Measurements from ENCODE around the gene SLC36A2. TPM values are rescaled to one million over a fixed set of nuclear protein-coding genes. Genes with fewer than 3 reads are reported as not detected.
"Not testable (repeated sequence)": the region's sequence is repeated elsewhere in the genome, so short reads cannot be mapped to it uniquely, and the experiment has no call there.

SLC36A2 gene
- polyA plus RNA-seq (ENCODE audit: insufficient read length), result 21.0 TPM
- long read RNA-seq, donor 1, partial matches to known transcripts, result 0 of 4 reads
- long read RNA-seq, donor 1, other reads (novel, unspliced or antisense), result 0 of 4 reads
- long read RNA-seq, donor 2, partial matches to known transcripts, result 0 of 1 reads
- long read RNA-seq, donor 2, other reads (novel, unspliced or antisense), result 0 of 1 reads
- long read RNA-seq, donor 3, partial matches to known transcripts, result 0 of 2 reads
- long read RNA-seq, donor 3, other reads (novel, unspliced or antisense), result 0 of 2 reads
- long read RNA-seq, donor 4, result 0 reads
- long read RNA-seq, donor 5, partial matches to known transcripts, result 5 of 5 reads
- long read RNA-seq, donor 5, other reads (novel, unspliced or antisense), result 0 of 5 reads
- long read RNA-seq, donor 6, partial matches to known transcripts, result 9 of 9 reads
- long read RNA-seq, donor 6, other reads (novel, unspliced or antisense), result 0 of 9 reads
- long read RNA-seq, donor 7, result 0 reads
- long read RNA-seq, donor 8, result 0 reads

GRCh38 chr5:151347369-151347768, at the start of gene SLC36A2:
TSS of gene SLC36A2 (minus strand) at chr5:151347559. CDS start at chr5:151347460, 99 bp downstream.
- DNase-seq, result no peak

GRCh38 chr5:151388960-151389359, 41.6 kb upstream of the SLC36A2 start:
- no peak for DNase-seq

GRCh38 chr5:151384106-151384505, 36.7 kb upstream of the SLC36A2 start:
- DNase-seq, result no peak

- DNase-seq, result no peak
Measured at GRCh38 chr5:151383011-151383410, 35.7 kb upstream of the SLC36A2 start.

- DNase-seq, result no peak
Measured at GRCh38 chr5:151382576-151382975, 35.2 kb upstream of the SLC36A2 start.

GRCh38 chr5:151381899-151382298, 34.5 kb upstream of the SLC36A2 start:
- no peak for DNase-seq

GRCh38 chr5:151378616-151379015, 31.3 kb upstream of the SLC36A2 start:
- no peak for DNase-seq

- DNase-seq, result no peak
Measured at GRCh38 chr5:151374539-151374938, 27.2 kb upstream of the SLC36A2 start.

GRCh38 chr5:151367038-151367437, 19.7 kb upstream of the SLC36A2 start:
- not testable (repeated sequence) for DNase-seq

GRCh38 chr5:151363673-151364072, 16.3 kb upstream of the SLC36A2 start:
- no peak for DNase-seq

- no peak for DNase-seq
Measured at GRCh38 chr5:151362970-151363369, 15.6 kb upstream of the SLC36A2 start.

- DNase-seq, result no peak
Measured at GRCh38 chr5:151359391-151359790, 12.0 kb upstream of the SLC36A2 start.

- no peak for DNase-seq
Measured at GRCh38 chr5:151357792-151358191, 10.4 kb upstream of the SLC36A2 start.

- no peak for DNase-seq
Measured at GRCh38 chr5:151357097-151357496, 9.7 kb upstream of the SLC36A2 start.

GRCh38 chr5:151351671-151352070, 4.3 kb upstream of the SLC36A2 start:
- no peak for DNase-seq

- no peak for DNase-seq
Measured at GRCh38 chr5:151348789-151349188, 1.4 kb upstream of the SLC36A2 start.

GRCh38 chr5:151345808-151346478, 1.4 kb downstream of the SLC36A2 start:
- DNase-seq, result no peak

- no peak for DNase-seq
Measured at GRCh38 chr5:151345187-151345807, 2.1 kb downstream of the SLC36A2 start.

GRCh38 chr5:151344088-151344487, 3.3 kb downstream of the SLC36A2 start:
- no peak for DNase-seq

GRCh38 chr5:151340004-151340403, 7.4 kb downstream of the SLC36A2 start:
- DNase-seq, result no peak

GRCh38 chr5:151338734-151339133, 8.6 kb downstream of the SLC36A2 start:
- no peak for DNase-seq

- no peak for DNase-seq
Measured at GRCh38 chr5:151332857-151333256, 14.5 kb downstream of the SLC36A2 start.

GRCh38 chr5:151328734-151329133, 18.6 kb downstream of the SLC36A2 start:
- no peak for DNase-seq
